EH (cell line): Measurements from ENCODE around the gene SHKBP1.
"Not testable (repeated sequence)": the region's sequence is repeated elsewhere in the genome, so short reads cannot be mapped to it uniquely, and the experiment has no call there.

Source experiments
- DNase-seq: peaks from one replicate; pipeline ENCODE4 v3.0.0-alpha.2; 2015; ENCODE audit warnings: low read depth

Gene SHKBP1

GRCh38 chr19:40556953-40557530, 19.6 kb upstream of the SHKBP1 start:
- no peak for DNase-seq

GRCh38 chr19:40559394-40559793, 17.3 kb upstream of the SHKBP1 start:
- no peak for DNase-seq

GRCh38 chr19:40560092-40560507, 16.6 kb upstream of the SHKBP1 start:
- no peak for DNase-seq

GRCh38 chr19:40561947-40562346, 14.7 kb upstream of the SHKBP1 start:
- no peak for DNase-seq

GRCh38 chr19:40564535-40564934, 12.1 kb upstream of the SHKBP1 start:
- DNase-seq = not testable (repeated sequence)

GRCh38 chr19:40565355-40565754, 11.3 kb upstream of the SHKBP1 start:
- DNase-seq = no peak

GRCh38 chr19:40565910-40566495, 10.7 kb upstream of the SHKBP1 start:
- no peak for DNase-seq

GRCh38 chr19:40567040-40567749, 9.5 kb upstream of the SHKBP1 start:
- peak; percentile 13 for DNase-seq

GRCh38 chr19:40567750-40568494, 8.8 kb upstream of the SHKBP1 start:
- DNase-seq = peak; percentile 6

- DNase-seq = peak; percentile 100
These were observed 6.2 kb upstream of the SHKBP1 start for GRCh38 chr19:40570313-40571004.

- DNase-seq = no peak
These were observed 5.7 kb upstream of the SHKBP1 start for GRCh38 chr19:40571005-40571318.

GRCh38 chr19:40571831-40572495, 4.7 kb upstream of the SHKBP1 start:
- DNase-seq = no peak

- DNase-seq = no peak
These were observed 1.3 kb upstream of the SHKBP1 start for GRCh38 chr19:40575326-40575725.

GRCh38 chr19:40576151-40576584, 505 bp upstream of the SHKBP1 start:
- no peak for DNase-seq

GRCh38 chr19:40578442-40578908, 1.8 kb downstream of the SHKBP1 start:
- DNase-seq = peak; percentile 54

- DNase-seq = no peak
These were observed 3.9 kb downstream of the SHKBP1 start for GRCh38 chr19:40580619-40581018.

- DNase-seq = no peak
These were observed 4.9 kb downstream of the SHKBP1 start for GRCh38 chr19:40581531-40581930.

- DNase-seq = no peak
These were observed 5.8 kb downstream of the SHKBP1 start for GRCh38 chr19:40582467-40582866.

- DNase-seq = no peak
These were observed 6.6 kb downstream of the SHKBP1 start for GRCh38 chr19:40583283-40583682.

GRCh38 chr19:40584007-40584406, 7.3 kb downstream of the SHKBP1 start:
- DNase-seq = no peak

- peak; percentile 75 for DNase-seq
These were observed 8.7 kb downstream of the SHKBP1 start for GRCh38 chr19:40585241-40585981.
